Measurements from ENCODE around the gene TWIST2.

- no peak for TF ChIP-seq CTCF (conservative IDR thresholded peaks at IDR 0.05; ENCODE audit: low read length)
- TF ChIP-seq EZH2phosphoT487 (IDR thresholded peaks at IDR 0.05; ENCODE audit: borderline replicate concordance) = no peak
These were observed 94.9 kb downstream of the TWIST2 start for GRCh38 chr2:238942726-238943300.

Data from Loucy (cell line).